ENCODE measurements around the gene CD19.
"Not testable (repeated sequence)": the region's sequence is repeated elsewhere in the genome, so short reads cannot be mapped to it uniquely, and the experiment has no call there.

CD19 gene

GRCh38 chr16:28923231-28923587 is 8.6 kb upstream of the CD19 start:
- TF ChIP-seq, protein P1, sequence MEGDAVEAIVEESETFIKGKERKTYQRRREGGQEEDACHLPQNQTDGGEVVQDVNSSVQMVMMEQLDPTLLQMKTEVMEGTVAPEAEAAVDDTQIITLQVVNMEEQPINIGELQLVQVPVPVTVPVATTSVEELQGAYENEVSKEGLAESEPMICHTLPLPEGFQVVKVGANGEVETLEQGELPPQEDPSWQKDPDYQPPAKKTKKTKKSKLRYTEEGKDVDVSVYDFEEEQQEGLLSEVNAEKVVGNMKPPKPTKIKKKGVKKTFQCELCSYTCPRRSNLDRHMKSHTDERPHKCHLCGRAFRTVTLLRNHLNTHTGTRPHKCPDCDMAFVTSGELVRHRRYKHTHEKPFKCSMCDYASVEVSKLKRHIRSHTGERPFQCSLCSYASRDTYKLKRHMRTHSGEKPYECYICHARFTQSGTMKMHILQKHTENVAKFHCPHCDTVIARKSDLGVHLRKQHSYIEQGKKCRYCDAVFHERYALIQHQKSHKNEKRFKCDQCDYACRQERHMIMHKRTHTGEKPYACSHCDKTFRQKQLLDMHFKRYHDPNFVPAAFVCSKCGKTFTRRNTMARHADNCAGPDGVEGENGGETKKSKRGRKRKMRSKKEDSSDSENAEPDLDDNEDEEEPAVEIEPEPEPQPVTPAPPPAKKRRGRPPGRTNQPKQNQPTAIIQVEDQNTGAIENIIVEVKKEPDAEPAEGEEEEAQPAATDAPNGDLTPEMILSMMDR (IDR thresholded peaks at IDR 0.05; ENCODE audit: insufficient read depth, missing control alignments) = no peak
- FAIRE-seq = no peak
- DNase-seq (ENCODE audit: insufficient read length, low spot score) = no peak

- FAIRE-seq (no peak), DNase-seq (ENCODE audit: insufficient read length, low spot score) (no peak)
- TF ChIP-seq, protein P1 (IDR thresholded peaks at IDR 0.05; ENCODE audit: insufficient read depth, missing control alignments) = no peak
Measured at GRCh38 chr16:28923652-28924398, 7.9 kb upstream of the CD19 start.

DNA sequence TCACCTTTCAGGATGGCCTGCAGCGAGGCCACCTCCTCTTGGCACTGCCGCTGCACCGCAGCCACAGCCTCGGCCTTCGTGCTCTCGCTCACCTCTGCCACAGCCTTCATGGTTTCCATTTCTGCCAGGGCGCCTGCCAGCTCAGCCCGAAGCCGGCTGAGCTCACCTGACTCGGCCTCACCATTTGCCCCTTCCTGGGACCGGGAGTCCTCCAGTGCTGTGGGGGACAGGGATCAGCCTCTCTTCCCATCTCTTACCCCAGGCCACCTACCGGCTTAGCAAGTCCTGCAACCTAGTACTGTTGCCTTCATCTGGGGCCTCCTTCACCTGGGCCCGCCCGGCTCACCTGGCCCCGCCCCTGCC is 7.4 kb upstream of the CD19 start:
- DNase-seq (ENCODE audit: insufficient read length, low spot score) (no peak), FAIRE-seq (no peak)
- TF ChIP-seq, protein P1 (IDR thresholded peaks at IDR 0.05; ENCODE audit: insufficient read depth, missing control alignments) = no peak

GRCh38 chr16:28924762-28925385 is 6.9 kb upstream of the CD19 start, which contains the start of gene RABEP2:
RABEP2 (minus strand) TSS chr16:28925238; CDS start chr16:28925163, 75 bp downstream.
- FAIRE-seq (no peak), DNase-seq (ENCODE audit: insufficient read length, low spot score) (peak; percentile 96)
- TF ChIP-seq, protein P1 (IDR thresholded peaks at IDR 0.05; ENCODE audit: insufficient read depth, missing control alignments) = no peak

- no peak for DNase-seq (ENCODE audit: insufficient read length, low spot score)
- no peak for FAIRE-seq
- TF ChIP-seq, protein P1 (IDR thresholded peaks at IDR 0.05; ENCODE audit: insufficient read depth, missing control alignments) = no peak
Measured at GRCh38 chr16:28925386-28926228, 6.2 kb upstream of the CD19 start.

- not testable (repeated sequence) for DNase-seq (ENCODE audit: insufficient read length, low spot score); FAIRE-seq
Measured at GRCh38 chr16:28926284-28926683, 5.5 kb upstream of the CD19 start.

DNA sequence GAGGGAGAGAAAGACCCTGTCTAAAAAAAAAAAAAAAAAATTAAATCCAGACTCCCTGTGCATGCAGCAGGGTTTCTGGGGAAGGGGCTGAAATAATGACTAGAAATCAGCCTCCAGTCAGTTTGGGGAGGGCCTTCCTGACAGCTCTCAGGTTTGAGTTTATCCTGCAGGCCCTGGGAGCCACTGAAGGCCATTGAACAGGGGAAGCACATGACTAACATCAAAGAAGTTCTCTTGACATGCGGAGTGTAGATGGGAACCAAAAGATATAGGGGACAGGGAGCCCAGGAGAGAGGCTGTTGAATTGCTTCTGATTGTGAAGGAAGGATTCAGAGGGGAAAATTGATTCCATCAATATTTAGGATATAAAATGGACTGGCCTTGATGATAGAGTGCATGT is 4.0 kb upstream of the CD19 start:
- TF ChIP-seq, protein P1 (IDR thresholded peaks at IDR 0.05; ENCODE audit: insufficient read depth, missing control alignments) = no peak
- DNase-seq (ENCODE audit: insufficient read length, low spot score) (no peak), FAIRE-seq (no peak)

Data from D721Med (cell line).